HCT116 (cell line): ENCODE measurements around the gene UTS2. TPM values are rescaled to one million over a fixed set of nuclear protein-coding genes. Genes with fewer than 3 reads are reported as not detected.

Source experiments
- ATAC-seq: fragments of 200-7000 bp; cut with Tn5 transposase; 2 replicates; pipeline ENCODE4 v1.9.1; 2020; ENCODE audit warnings: mild to moderate bottlenecking, moderate library complexity
- BruUV-seq: library from RNA; stranded (reverse); fragments of 400-500 nt; replicated peaks from 2 replicates; lab custom pipeline; 2021; lab: Mats Ljungman, UMichigan
- CTCF ChIA-PET: fragments of 300-600 bp; sonication (Branson Sonifier 250); formaldehyde crosslinking; loops from one replicate; lab custom pipeline; 2021; ENCODE audit warnings: antibody characterized with exemption; lab: Charles Lee
- POLR2A ChIA-PET: fragments of 300-600, 350-600 bp; sonication (Branson Sonifier 250); formaldehyde crosslinking; loops from one replicate; lab custom pipeline; 2021; ENCODE audit warnings: antibody characterized with exemption; lab: Charles Lee
- RAD21 ChIA-PET, 2 experiments: fragments of 300-600 bp; sonication (Branson Sonifier 250); formaldehyde crosslinking; loops; one replicate each; lab custom pipeline; 2023; ENCODE audit warnings: low total read pairs in 2 of 2; ENCODE audit not compliant: uncharacterized antibody in 2 of 2, unreplicated experiment in 2 of 2, low non-redundant PET in 1 of 2; lab: Charles Lee
- DNase-seq: peaks from one replicate; pipeline ENCODE4 v3.0.0-alpha.2; 2010; ENCODE audit warnings: low read depth, low spot score
- H2AFZ ChIP-seq: fragments of 200-600 bp; shearing (Covaris generic), sonication (generic); 2 replicates; pipeline ENCODE4 v1.6.1; 2017; ENCODE audit warnings: low read depth, mixed run types, mixed read lengths, antibody characterized with exemption, low read length; ENCODE audit not compliant: poor library complexity, severe bottlenecking
- H3K27ac ChIP-seq: 2 replicates; pipeline ENCODE4 v1.5.1; 2012; ENCODE audit warnings: low read depth, low read length
- H3K27me3 ChIP-seq: fragments of 200-600 bp; sonication (generic); 2 replicates; pipeline ENCODE4 v1.6.1; 2016; ENCODE audit warnings: mixed run types, low read length, mixed read lengths; ENCODE audit not compliant: insufficient read depth
- H3K36me3 ChIP-seq, 2 experiments: fragments of 200-500 bp in 1 of 2; fragments of 200-600 bp in 1 of 2; sonication (Bioruptor generic) in 1 of 2; sonication (generic) in 1 of 2; 2 replicates each; pipeline versions ENCODE4 v1.5.1 to v1.6.1; 2014 to 2016; ENCODE audit warnings: low read length in 2 of 2, inconsistent platforms in 1 of 2, mixed read lengths in 1 of 2, mixed run types in 1 of 2; ENCODE audit not compliant: insufficient read depth in 2 of 2, control insufficient read depth in 1 of 2
- H3K4me1 ChIP-seq, 2 experiments: fragments of 200-600 bp in 1 of 2; sonication (generic) in 1 of 2; 2 replicates each; pipeline versions ENCODE4 v1.5.1 to v1.6.1; 2012 to 2017; ENCODE audit warnings: low read length in 2 of 2, inconsistent platforms in 1 of 2, mild to moderate bottlenecking in 1 of 2, mixed read lengths in 1 of 2, mixed run types in 1 of 2, moderate library complexity in 1 of 2; ENCODE audit not compliant: insufficient read depth in 2 of 2, control insufficient read depth in 1 of 2
- H3K4me2 ChIP-seq: fragments of 200-600 bp; sonication (generic); 2 replicates; pipeline ENCODE4 v1.6.1; 2017; ENCODE audit warnings: mixed run types, low read length, mixed read lengths
- H3K4me3 ChIP-seq, 2 experiments: fragments of 200-600 bp in 1 of 2; sonication (generic) in 1 of 2; replicated peaks in 1 of 2; 2 replicates each; pipeline ENCODE4 v1.5.1; 2011 to 2016; ENCODE audit warnings: low read length in 2 of 2, control low read depth in 1 of 2, low read depth in 1 of 2, mild to moderate bottlenecking in 1 of 2, mixed read lengths in 1 of 2, mixed run types in 1 of 2
- H3K79me2 ChIP-seq: fragments of 200-600 bp; sonication (generic); 2 replicates; pipeline ENCODE4 v1.6.1; 2017; ENCODE audit warnings: mild to moderate bottlenecking, mixed run types, low read length, moderate library complexity, mixed read lengths; ENCODE audit not compliant: insufficient read depth
- H3K9ac ChIP-seq: fragments of 200-600 bp; sonication (generic); 2 replicates; pipeline ENCODE4 v1.6.1; 2016; ENCODE audit warnings: low read length, mixed read lengths
- H3K9me2 ChIP-seq: fragments of 200-600 bp; sonication (generic), shearing (Covaris generic); 2 replicates; pipeline ENCODE4 v1.6.1; 2017; ENCODE audit warnings: mixed run types, mild to moderate bottlenecking, moderate library complexity; ENCODE audit not compliant: insufficient read depth
- H3K9me3 ChIP-seq, 2 experiments: fragments of 200-500 bp in 1 of 2; fragments of 200-600 bp in 1 of 2; sonication (Bioruptor generic) in 1 of 2; sonication (generic) in 1 of 2; 2 replicates each; pipeline ENCODE4 v1.6.1; 2014 to 2017; ENCODE audit warnings: low read length in 2 of 2, mixed read lengths in 2 of 2, inconsistent platforms in 1 of 2, low read depth in 1 of 2, mild to moderate bottlenecking in 1 of 2, mixed run types in 1 of 2, moderate library complexity in 1 of 2; ENCODE audit not compliant: control insufficient read depth in 1 of 2, insufficient read depth in 1 of 2
- H4K20me1 ChIP-seq: fragments of 200-600 bp; sonication (generic), shearing (Covaris generic); 2 replicates; pipeline ENCODE4 v1.6.1; 2017; ENCODE audit warnings: mixed run types, mild to moderate bottlenecking, moderate library complexity; ENCODE audit not compliant: insufficient read depth
- ATF3 ChIP-seq: IDR thresholded peaks from 2 replicates; pipeline ENCODE4 v1.6.1; 2012
- CBX3 ChIP-seq: IDR thresholded peaks from 2 replicates; pipeline ENCODE4 v1.6.1; 2012; ENCODE audit warnings: low read depth
- CEBPB ChIP-seq: IDR thresholded peaks from 2 replicates; pipeline ENCODE4 v1.6.1; 2012; ENCODE audit warnings: low read depth
- CTCF ChIP-seq, 3 experiments: fragments of 200-600 bp in 1 of 3; sonication (generic) in 1 of 3; IDR thresholded peaks in 2 of 3; conservative IDR thresholded peaks in 1 of 3; 2 replicates each; pipeline ENCODE4 v1.5.1; 2012 to 2017; ENCODE audit warnings: low read depth in 2 of 3, low read length in 2 of 3, antibody characterized with exemption in 1 of 3, borderline replicate concordance in 1 of 3, control low read depth in 1 of 3, mild to moderate bottlenecking in 1 of 3, mixed read lengths in 1 of 3, mixed run types in 1 of 3, moderate library complexity in 1 of 3; ENCODE audit not compliant: insufficient read depth in 1 of 3
- EGR1 ChIP-seq: IDR thresholded peaks from 2 replicates; pipeline ENCODE4 v1.6.1; 2012; ENCODE audit warnings: low read depth
- ELF1 ChIP-seq: IDR thresholded peaks from 2 replicates; pipeline ENCODE4 v1.6.1; 2012; ENCODE audit warnings: low read depth, borderline replicate concordance
- EZH2 ChIP-seq: fragments of 200-600 bp; sonication (generic); IDR thresholded peaks from 2 replicates; pipeline ENCODE4 v1.6.1; 2017; ENCODE audit warnings: antibody characterized with exemption, mixed run types
- EZH2phosphoT487 ChIP-seq: fragments of 200-600 bp; IDR thresholded peaks from 2 replicates; pipeline ENCODE4 v1.6.1; 2018; ENCODE audit warnings: antibody characterized with exemption, borderline replicate concordance
- JUND ChIP-seq: IDR thresholded peaks from 2 replicates; pipeline ENCODE4 v1.6.1; 2012
- MAX ChIP-seq: IDR thresholded peaks from 2 replicates; pipeline ENCODE4 v1.6.1; 2012
- POLR2A ChIP-seq: IDR thresholded peaks from 2 replicates; pipeline ENCODE4 v1.7.0; 2011; ENCODE audit warnings: borderline replicate concordance; ENCODE audit not compliant: insufficient read depth, insufficient read length; ENCODE audit errors: extremely low read depth
- POLR2AphosphoS5 ChIP-seq: IDR thresholded peaks from 2 replicates; pipeline ENCODE4 v1.6.1; 2011; ENCODE audit warnings: mild to moderate bottlenecking, low read depth, low read length, moderate library complexity
- RAD21 ChIP-seq: IDR thresholded peaks from 2 replicates; pipeline ENCODE4 v1.6.1; 2012; ENCODE audit warnings: low read depth, mild to moderate bottlenecking
- REST ChIP-seq: IDR thresholded peaks from 2 replicates; pipeline ENCODE4 v1.6.1; 2012; ENCODE audit warnings: low read depth
- SP1 ChIP-seq: IDR thresholded peaks from 2 replicates; pipeline ENCODE4 v1.6.1; 2012; ENCODE audit warnings: low read depth
- TCF7L2 ChIP-seq: IDR thresholded peaks from 2 replicates; pipeline ENCODE4 v1.7.0; 2011; ENCODE audit warnings: borderline replicate concordance, inconsistent platforms; ENCODE audit not compliant: insufficient read depth, insufficient read length; ENCODE audit errors: extremely low read depth
- YY1 ChIP-seq: IDR thresholded peaks from 2 replicates; pipeline ENCODE4 v1.6.1; 2011; ENCODE audit warnings: low read length, low read depth, moderate library complexity, mild to moderate bottlenecking; ENCODE audit not compliant: insufficient replicate concordance; ENCODE audit errors: extremely low read depth
- ZBTB33 ChIP-seq: IDR thresholded peaks from 2 replicates; pipeline ENCODE4 v1.6.1; 2011; ENCODE audit warnings: mild to moderate bottlenecking, low read length, moderate library complexity; ENCODE audit not compliant: insufficient replicate concordance; ENCODE audit errors: extremely low read depth
- ZFX ChIP-seq: fragments of 450-650 bp; IDR thresholded peaks from 2 replicates; pipeline ENCODE4 v1.6.1; 2017
- ZNF274 ChIP-seq: fragments of 200-500 bp; sonication (Bioruptor generic); IDR thresholded peaks from 2 replicates; pipeline ENCODE4 v1.6.1; 2014; ENCODE audit warnings: mild to moderate bottlenecking, low read depth, low read length, inconsistent platforms
- intact Hi-C: fragments of 100-400 bp; cut with micrococcal nuclease; formaldehyde crosslinking; loops from 2 replicates; pipeline ENCODE4 v1.10.0; 2022
- total RNA-seq: library from RNA; stranded (reverse); gene quantifications from one replicate; pipeline ENCODE4 v1.2.1, GENCODE V29; 2021; ENCODE audit not compliant: unreplicated experiment

The UTS2 gene
- total RNA-seq, 1 experiment from 2014 or later, result 3.0 TPM

GRCh38 chr1:7891804-7892203 lies 38.9 kb upstream of the UTS2 start:
- Histone ChIP-seq H4K20me1 (no peaks in the 10 kb centered on the region), H3K9me2 (no peaks in the 10 kb centered on the region), H3K4me1 (peaks cover 6 to 14% of the 10 kb centered on the region in 2 experiments), H3K9ac (no peak overlapping the region), H3K4me2 (no peak overlapping the region), H3K27ac (no peak overlapping the region), H3K27me3 (no peaks in the 10 kb centered on the region), H3K9me3 (no peaks in the 10 kb centered on the region), H3K79me2 (no peaks in the 10 kb centered on the region), H2AFZ (no peak overlapping the region)
- ChIA-PET POLR2A (no interaction called here), RAD21 (no interaction called here), CTCF (no interaction called here)
- no TSS peak for BruUV-seq
- no peak for ATAC-seq
- DNase-seq, result no peak
- intact Hi-C loops, result no loop called here
- TF ChIP-seq CEBPB (no peak), SP1 (no peak), ZBTB33 (no peak), MAX (no peak), CBX3 (no peak), ZNF274 (no peak), POLR2A (no peak), CTCF (IDR thresholded peaks at IDR 0.05 in 2 of 3, conservative IDR thresholded peaks at IDR 0.05 in 1 of 3; ENCODE audit: borderline replicate concordance in 1 of 3, insufficient read depth in 1 of 3, low read depth in 2 of 3, low read length in 2 of 3) (no peak), RAD21 (no peak), ZFX (no peak), EZH2phosphoT487 (no peak), EGR1 (no peak), JUND (no peak), POLR2AphosphoS5 (no peak), EZH2 (no peak), REST (no peak), YY1 (no peak), ATF3 (no peak), TCF7L2 (no peak), ELF1 (no peak)
- TF ChIP-seq, all 23 proteins: peak for 0
- Histone ChIP-seq H3K4me3 (no peak overlapping the region), H3K36me3 (no peaks in the 10 kb centered on the region)
